Medulla oblongata (tissue), 1 donor: ENCODE data around the gene PSORS1C1.
"Not testable (repeated sequence)": the region's sequence is repeated elsewhere in the genome, so short reads cannot be mapped to it uniquely, and the experiment has no call there.

ENCODE experiments used
- DNase-seq: peaks from one replicate; pipeline ENCODE4 v3.0.0-alpha.2; 2015; ENCODE audit errors: extremely low spot score

PSORS1C1 gene

GRCh38 chr6:31114541-31114878 lies at the start of gene PSORS1C1:
PSORS1C1 (plus strand) TSS chr6:31114800; CDS start chr6:31129633, 14,833 bp downstream.
- peak; percentile 44 for DNase-seq

DNA sequence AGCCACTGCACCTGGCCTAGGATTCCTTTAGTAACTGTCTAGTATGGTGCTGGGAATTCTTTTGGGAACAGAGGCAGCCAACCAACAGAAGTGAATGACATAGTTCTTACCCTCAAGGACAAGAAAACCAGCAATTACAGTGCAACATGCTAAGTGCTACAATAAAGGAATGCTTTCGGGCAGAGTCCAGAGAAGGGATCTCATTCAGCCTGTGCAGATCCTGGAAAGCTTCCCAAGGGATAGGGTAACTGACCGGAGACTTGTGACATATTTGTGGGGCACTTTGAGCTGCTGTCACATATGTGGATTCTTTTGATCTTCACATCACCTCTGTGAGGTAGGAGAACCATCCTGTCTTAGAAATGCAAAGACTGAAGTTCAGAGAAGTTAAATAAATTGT lies 49.0 kb upstream of the PSORS1C1 start:
- no peak for DNase-seq

DNA sequence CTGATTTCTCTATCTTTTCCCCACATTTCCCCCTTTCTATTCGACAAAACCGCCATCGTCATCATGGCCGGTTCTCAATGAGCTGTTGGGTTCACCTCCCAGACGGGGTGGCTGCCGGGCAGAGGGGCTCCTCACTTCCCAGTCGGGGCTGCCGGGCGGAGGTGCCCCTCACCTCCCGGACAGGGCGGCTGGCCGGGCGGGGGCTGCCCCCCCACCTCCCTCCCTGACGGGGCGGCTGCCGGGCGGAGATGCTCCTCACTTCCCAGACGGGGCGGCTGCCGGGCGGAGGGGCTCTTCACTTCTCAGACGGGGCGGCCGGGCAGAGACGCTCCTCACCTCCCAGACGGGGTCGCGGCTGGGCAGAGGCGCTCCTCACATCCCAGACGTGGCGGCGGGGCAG lies 47.6 kb upstream of the PSORS1C1 start:
- not testable (repeated sequence) for DNase-seq

DNA sequence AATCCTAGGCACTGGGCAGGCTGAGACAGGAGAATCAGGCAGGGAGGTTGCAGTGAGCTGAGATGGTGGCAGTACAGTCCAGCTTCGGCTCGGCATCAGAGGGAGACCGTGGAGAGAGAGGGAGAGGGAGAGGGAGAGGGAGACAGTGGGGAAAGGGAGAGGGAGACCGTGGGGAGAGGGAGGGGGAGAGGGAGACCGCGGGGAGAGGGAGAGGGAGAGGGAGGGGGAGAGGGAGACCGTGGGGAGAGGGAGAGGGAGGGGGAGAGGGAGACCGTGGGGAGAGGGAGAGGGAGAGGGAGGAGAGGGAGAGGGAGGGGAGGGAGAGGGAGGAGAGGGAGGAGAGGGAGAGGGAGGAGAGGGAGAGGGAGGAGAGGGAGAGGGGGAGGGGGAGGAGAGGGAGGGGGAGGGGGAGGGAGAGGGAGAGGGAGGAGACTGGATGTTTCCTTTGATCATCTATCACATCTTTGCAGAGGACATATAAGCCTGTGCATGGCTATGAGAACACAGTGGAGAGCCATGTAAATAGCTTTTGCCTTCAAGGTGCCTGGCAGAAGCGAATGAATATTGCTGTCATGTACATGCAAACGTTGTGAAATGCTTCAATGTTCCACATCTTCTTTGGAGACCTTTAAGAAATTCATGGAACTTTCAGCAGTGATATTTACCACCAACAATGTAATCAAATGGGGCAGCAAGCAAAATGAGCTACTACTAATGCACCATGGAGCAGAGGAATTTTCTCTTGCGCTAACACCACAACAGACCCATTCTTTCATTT lies 46.5 kb upstream of the PSORS1C1 start:
- DNase-seq, result not testable (repeated sequence)

GRCh38 chr6:31068669-31069340 lies 45.8 kb upstream of the PSORS1C1 start:
- DNase-seq, result peak; percentile 96

GRCh38 chr6:31070711-31071197 lies 43.8 kb upstream of the PSORS1C1 start:
- DNase-seq, result peak; percentile 91

DNA sequence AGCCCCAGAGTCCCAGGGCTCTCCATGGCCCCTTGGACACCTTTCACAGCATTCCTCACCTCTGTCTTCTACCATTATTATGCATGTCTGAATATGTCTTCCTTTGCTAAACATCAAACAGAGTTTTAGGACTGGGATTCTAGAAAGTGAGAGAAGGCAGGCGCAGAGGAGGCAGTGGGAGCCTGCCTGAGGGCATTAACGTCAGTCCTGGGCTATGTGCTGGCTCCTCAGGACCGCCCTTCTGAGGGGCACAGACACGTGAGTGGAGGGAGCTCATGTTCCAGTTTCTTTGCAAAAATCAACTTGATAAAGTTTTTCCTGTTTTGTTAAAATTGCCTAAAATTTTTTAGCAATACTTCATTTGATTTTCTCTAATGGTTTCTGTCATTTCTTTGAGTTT lies 40.2 kb upstream of the PSORS1C1 start:
- no peak for DNase-seq

DNA sequence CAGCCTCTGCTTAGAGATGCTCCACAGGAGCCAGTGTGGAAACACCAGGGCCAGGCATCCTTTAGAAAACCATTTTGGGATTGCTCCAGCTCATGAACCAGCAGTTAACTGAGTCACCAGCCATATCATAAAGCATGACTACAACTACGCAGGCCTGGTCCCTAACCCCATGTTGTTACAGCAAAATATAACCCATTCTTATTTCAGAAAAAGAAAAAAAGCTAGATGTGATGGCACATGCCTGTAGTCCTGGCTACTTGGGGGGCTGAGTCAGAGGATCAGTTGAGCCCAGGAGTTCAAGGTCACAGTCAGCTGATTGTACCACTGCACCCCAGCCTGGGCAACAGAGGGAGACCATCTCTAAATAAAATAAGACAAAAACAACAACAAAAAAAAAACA lies 39.1 kb upstream of the PSORS1C1 start:
- no peak for DNase-seq

GRCh38 chr6:31076611-31077010 lies 38.0 kb upstream of the PSORS1C1 start:
- DNase-seq, result no peak

GRCh38 chr6:31079656-31080261 lies 34.8 kb upstream of the PSORS1C1 start:
- DNase-seq, result peak; percentile 90

DNA sequence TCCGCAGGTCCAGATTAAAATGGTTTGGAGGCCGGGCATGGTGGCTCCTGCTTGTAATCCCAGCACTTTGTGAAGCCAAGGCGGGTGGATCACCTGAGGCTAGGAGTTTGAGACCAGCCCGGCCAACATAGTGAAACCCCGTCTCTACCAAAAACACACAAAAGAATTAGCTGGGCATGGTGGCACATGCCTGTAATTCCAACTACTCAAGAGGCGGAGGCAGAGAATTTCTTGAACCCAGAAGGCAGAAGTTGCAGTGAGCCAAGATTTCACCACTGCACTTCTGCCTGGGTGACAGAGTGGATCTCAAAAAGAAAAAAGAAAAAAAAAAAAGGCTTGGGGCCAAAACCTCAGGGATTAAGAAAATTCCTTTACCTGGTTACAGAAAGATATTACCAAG lies 32.7 kb upstream of the PSORS1C1 start:
- DNase-seq, result no peak

- DNase-seq, result no peak
These were observed 30.8 kb upstream of the PSORS1C1 start for GRCh38 chr6:31083742-31084354.

GRCh38 chr6:31086788-31087440 lies 27.7 kb upstream of the PSORS1C1 start:
- DNase-seq, result no peak

GRCh38 chr6:31087494-31088089 lies 27.0 kb upstream of the PSORS1C1 start:
- DNase-seq, result peak; percentile 96

- no peak for DNase-seq
These were observed 24.2 kb upstream of the PSORS1C1 start for GRCh38 chr6:31090275-31090972.

DNA sequence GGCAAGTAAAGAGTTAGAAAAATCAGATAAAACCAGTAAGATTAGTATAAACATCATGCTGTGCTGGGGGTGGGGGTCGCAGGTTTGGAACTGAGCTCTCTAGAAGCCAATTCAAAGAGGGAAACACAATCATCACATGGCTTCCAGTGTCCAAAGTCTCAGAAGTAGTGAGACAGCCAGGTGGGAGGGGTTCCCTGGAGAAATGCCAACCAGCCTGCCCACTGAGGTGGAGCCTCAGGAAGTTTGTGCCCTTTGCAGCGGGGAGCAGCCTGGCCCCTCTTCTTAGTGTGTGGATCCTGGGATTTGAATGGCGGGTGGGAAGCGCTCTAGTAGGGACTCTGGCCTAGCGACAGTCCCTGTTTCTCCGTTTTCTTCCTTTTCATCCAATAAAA lies 23.6 kb upstream of the PSORS1C1 start:
- DNase-seq, result no peak

DNA sequence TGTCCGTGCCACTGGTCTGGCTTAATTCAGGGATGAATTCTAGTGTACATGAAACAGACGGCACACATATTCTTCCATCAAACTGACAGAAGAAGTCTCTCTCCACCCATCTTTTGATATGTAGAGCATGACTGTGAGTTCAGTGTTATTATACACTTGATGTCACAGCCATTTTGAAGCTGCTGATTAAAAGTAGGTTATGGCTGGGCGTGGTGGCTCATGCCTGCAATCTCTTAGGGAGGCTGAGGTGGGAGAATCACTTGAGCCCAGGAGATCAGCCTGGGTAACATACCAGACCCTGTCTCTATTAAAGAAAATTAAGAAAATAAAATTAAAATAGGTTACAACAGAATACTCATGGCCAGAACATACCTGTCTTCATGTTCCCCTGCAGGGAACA lies 22.9 kb upstream of the PSORS1C1 start:
- DNase-seq, result no peak

GRCh38 chr6:31092238-31092637 lies 22.4 kb upstream of the PSORS1C1 start:
- no peak for DNase-seq

- DNase-seq, result peak; percentile 66
These were observed 21.7 kb upstream of the PSORS1C1 start for GRCh38 chr6:31092769-31093505.

- no peak for DNase-seq
These were observed 20.2 kb upstream of the PSORS1C1 start for GRCh38 chr6:31094389-31094881.
